Natural killer cell (primary cell): ENCODE measurements around the gene DMBT1. TPM values are rescaled to one million over a fixed set of nuclear protein-coding genes. Genes with fewer than 3 reads are reported as not detected.

ENCODE experiments used
- ATAC-seq, 3 donors: fragments of 150-1000 bp in 2 of 3; fragments of 200-7000 bp in 1 of 3; cut with Tn5 transposase; 1 replicate in 1 of 3; 2 replicates in 2 of 3; pipeline ENCODE4 v1.10.0; 2021; ENCODE audit warnings: mild to moderate bottlenecking in 2 of 3, moderate library complexity in 2 of 3
- DNase-seq, 2 donors: peaks; one replicate each; pipeline versions ENCODE4 v3.0.0 to v3.0.0-alpha.2; 2013 to 2021; ENCODE audit warnings: mixed read lengths in 1 of 2
- H3K27ac ChIP-seq: one replicate; pipeline ENCODE4 v1.5.1; 2013; ENCODE audit warnings: mild to moderate bottlenecking, low read length
- H3K27me3 ChIP-seq: one replicate; pipeline ENCODE4 v1.6.1; 2013; ENCODE audit warnings: low read length; ENCODE audit not compliant: control insufficient read depth, insufficient read depth
- H3K36me3 ChIP-seq: one replicate; pipeline ENCODE4 v1.6.1; 2013; ENCODE audit warnings: low read length; ENCODE audit not compliant: control insufficient read depth, insufficient read depth
- H3K4me1 ChIP-seq: one replicate; pipeline ENCODE4 v1.6.1; 2013; ENCODE audit warnings: low read length; ENCODE audit not compliant: control insufficient read depth, insufficient read depth
- H3K4me3 ChIP-seq: one replicate; pipeline ENCODE4 v1.5.1; 2013; ENCODE audit warnings: low read length
- H3K9me3 ChIP-seq: one replicate; pipeline ENCODE4 v1.6.1; 2013; ENCODE audit warnings: low read length; ENCODE audit not compliant: control insufficient read depth, insufficient read depth
- H3K27ac Mint-ChIP-seq, 2 donors: one replicate each; pipeline ENCODE4 v1.8.0; 2022; ENCODE audit warnings: mild to moderate bottlenecking in 2 of 2, mixed read lengths in 2 of 2, moderate library complexity in 1 of 2
- H3K27me3 Mint-ChIP-seq, 2 donors: one replicate each; pipeline ENCODE4 v1.8.0; 2022; ENCODE audit warnings: low read depth in 2 of 2, mixed read lengths in 2 of 2
- H3K36me3 Mint-ChIP-seq: one replicate; pipeline ENCODE4 v1.8.0; 2022; ENCODE audit warnings: mixed read lengths
- H3K4me1 Mint-ChIP-seq, 2 donors: one replicate each; pipeline ENCODE4 v1.8.0; 2022; ENCODE audit warnings: mixed read lengths in 2 of 2
- H3K4me3 Mint-ChIP-seq: one replicate; pipeline ENCODE4 v1.8.0; 2022; ENCODE audit warnings: mild to moderate bottlenecking, moderate library complexity, mixed read lengths
- H3K9me3 Mint-ChIP-seq, 2 donors: one replicate each; pipeline ENCODE4 v1.8.0; 2022; ENCODE audit warnings: mixed read lengths in 2 of 2
- CTCF ChIP-seq: fragments of 200-600 bp; IDR thresholded peaks from one replicate; pipeline ENCODE4 v1.8.0; 2022; ENCODE audit warnings: antibody characterized with exemption
- WGBS: methylation state at CpG from one replicate; pipeline ENCODE4 v1.1.7; 2013; ENCODE audit warnings: missing lambda C conversion rate; ENCODE audit not compliant: insufficient coverage; 5-methylcytosine and 5-hydroxymethylcytosine counted together
- intact Hi-C: fragments of 100-400 bp; cut with micrococcal nuclease; formaldehyde crosslinking; loops from one replicate; pipeline ENCODE4 v1.14.2; 2022
- total RNA-seq, 4 donors: library from RNA; stranded (reverse); fragments of 120-200 nt in 1 of 4; gene quantifications; one replicate each; pipeline versions ENCODE4 v1.2.3 to v1.2.4, GENCODE V29; 2013 to 2022

The DMBT1 gene
- total RNA-seq, 3 donors from 2014 or later (not counting 1 experiment from before 2014, with no cell fraction given): not detected

GRCh38 chr10:122519873-122520272, 40.7 kb upstream of the DMBT1 start:
- intact Hi-C loops: no loop called here
- 83% methylated on average over 15 of the region's 15 CpGs for WGBS

GRCh38 chr10:122521011-122521410, 39.5 kb upstream of the DMBT1 start:
- no peaks in the 10 kb centered on the region for H3K36me3 Mint-ChIP-seq
- H3K4me1 Mint-ChIP-seq: peaks cover under 1 to 1% of the 10 kb centered on the region in 2 donors
- no peak overlapping the region for H3K4me3 Mint-ChIP-seq
- H3K27me3 ChIP-seq: peaks cover 3% of the 10 kb centered on the region
- no peak for TF ChIP-seq CTCF
- no peaks in the 10 kb centered on the region for H3K9me3 ChIP-seq
- H3K27ac ChIP-seq: no peak overlapping the region
- 87% methylated on average over 3 of the region's 3 CpGs for WGBS
- no peak for ATAC-seq
- H3K27ac Mint-ChIP-seq: no peak overlapping the region
- no peaks in the 10 kb centered on the region for H3K36me3 ChIP-seq
- H3K4me1 ChIP-seq: peaks cover 12% of the 10 kb centered on the region
- peaks cover 14 to 28% of the 10 kb centered on the region in 2 donors for H3K27me3 Mint-ChIP-seq
- DNase-seq: no peak
- intact Hi-C loops: no loop called here
- no peaks in the 10 kb centered on the region for H3K9me3 Mint-ChIP-seq
- no peak overlapping the region for H3K4me3 ChIP-seq

More at GRCh38 chr10:122519873-122520272, 40.7 kb upstream of the DMBT1 start:
- Mint-ChIP-seq H3K4me3 (no peak overlapping the region), H3K4me1 (peaks cover 4 to 7% of the 10 kb centered on the region in 2 donors), H3K27me3 (peaks cover 11 to 21% of the 10 kb centered on the region in 2 donors), H3K36me3 (no peaks in the 10 kb centered on the region), H3K27ac (no peak overlapping the region), H3K9me3 (no peaks in the 10 kb centered on the region)
- Histone ChIP-seq H3K27ac (no peak overlapping the region), H3K4me1 (peaks cover 24% of the 10 kb centered on the region), H3K36me3 (no peaks in the 10 kb centered on the region), H3K4me3 (no peak overlapping the region), H3K27me3 (peaks cover 3% of the 10 kb centered on the region), H3K9me3 (no peaks in the 10 kb centered on the region)
- no peak for TF ChIP-seq CTCF
- DNase-seq: no peak
- ATAC-seq: no peak

GRCh38 chr10:122524811-122525210, 35.7 kb upstream of the DMBT1 start:
- no peak for ATAC-seq
- intact Hi-C loops: no loop called here
- no peaks in the 10 kb centered on the region for H3K36me3 ChIP-seq
- H3K27ac ChIP-seq: no peak overlapping the region
- no peaks in the 10 kb centered on the region for H3K9me3 ChIP-seq
- WGBS: 94% methylated on average over 3 of the region's 3 CpGs
- no peak for DNase-seq
- Mint-ChIP-seq H3K27me3 (peaks cover 12 to 37% of the 10 kb centered on the region in 2 donors), H3K27ac (no peak overlapping the region), H3K4me3 (no peak overlapping the region), H3K4me1 (peaks cover 0 to 1% of the 10 kb centered on the region in 2 donors), H3K9me3 (no peaks in the 10 kb centered on the region), H3K36me3 (no peaks in the 10 kb centered on the region)
- peaks cover 3% of the 10 kb centered on the region for H3K27me3 ChIP-seq
- no peak for TF ChIP-seq CTCF
- H3K4me1 ChIP-seq: peaks cover 2% of the 10 kb centered on the region
- H3K4me3 ChIP-seq: no peak overlapping the region

- Histone ChIP-seq H3K4me3 (no peak overlapping the region), H3K36me3 (no peaks in the 10 kb centered on the region), H3K27me3 (peaks cover 3% of the 10 kb centered on the region), H3K27ac (no peak overlapping the region), H3K9me3 (no peaks in the 10 kb centered on the region), H3K4me1 (peaks cover 9% of the 10 kb centered on the region)
- no peaks in the 10 kb centered on the region for H3K36me3 Mint-ChIP-seq
- H3K9me3 Mint-ChIP-seq: no peaks in the 10 kb centered on the region
- H3K27ac Mint-ChIP-seq: no peak overlapping the region
- H3K27me3 Mint-ChIP-seq: peaks cover 13 to 28% of the 10 kb centered on the region in 2 donors
- no peak for TF ChIP-seq CTCF
- DNase-seq (peak in 1 of 2 donors; percentile 59), ATAC-seq (no peak)
- intact Hi-C loops: no loop called here
- H3K4me3 Mint-ChIP-seq: no peak overlapping the region
- H3K4me1 Mint-ChIP-seq: peaks cover 0 to 6% of the 10 kb centered on the region in 2 donors
- WGBS: 22% methylated on average over 6 of the region's 6 CpGs
Measured at GRCh38 chr10:122525788-122526187, 34.8 kb upstream of the DMBT1 start.
